NCI-H146 treated with DMSO at 0.1 percent for 48 hours (cell line): ENCODE data around the gene CPED1.
"Not testable (repeated sequence)": the region's sequence is repeated elsewhere in the genome, so short reads cannot be mapped to it uniquely, and the experiment has no call there.

Experiments
- DNase-seq: peaks from one replicate; lab custom pipeline; 2025; ENCODE audit not compliant: unreplicated experiment; lab: John Stamatoyannopoulos, UW

The CPED1 gene

DNA sequence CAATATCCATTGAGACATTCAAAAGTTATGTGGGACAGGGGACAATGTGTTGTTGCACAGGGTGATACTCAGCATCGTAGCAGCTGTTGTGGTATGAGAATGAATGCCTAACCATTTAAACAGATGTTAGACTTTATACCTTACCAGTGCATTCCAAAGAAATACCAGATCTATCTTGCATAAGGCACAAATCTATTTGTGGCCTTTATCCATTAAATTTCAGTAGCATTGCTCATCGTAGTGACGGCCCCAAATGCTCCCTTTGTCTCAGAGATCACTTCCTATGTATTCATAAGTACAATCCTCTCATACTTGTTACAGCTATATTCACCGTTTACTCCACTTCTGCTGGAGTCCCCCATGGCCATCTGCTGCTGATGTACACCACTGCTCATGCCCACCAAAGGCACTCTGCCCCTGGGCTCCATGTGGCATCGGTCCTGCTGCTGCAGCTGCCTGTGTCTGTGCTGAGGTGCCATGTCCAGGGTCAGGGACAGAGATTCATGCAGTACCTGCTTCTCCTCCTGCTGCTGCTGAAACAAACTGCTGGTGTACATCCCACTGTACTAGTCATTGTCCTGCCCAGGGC, 96.3 kb downstream of the CPED1 start:
- DNase-seq: no peak

DNA sequence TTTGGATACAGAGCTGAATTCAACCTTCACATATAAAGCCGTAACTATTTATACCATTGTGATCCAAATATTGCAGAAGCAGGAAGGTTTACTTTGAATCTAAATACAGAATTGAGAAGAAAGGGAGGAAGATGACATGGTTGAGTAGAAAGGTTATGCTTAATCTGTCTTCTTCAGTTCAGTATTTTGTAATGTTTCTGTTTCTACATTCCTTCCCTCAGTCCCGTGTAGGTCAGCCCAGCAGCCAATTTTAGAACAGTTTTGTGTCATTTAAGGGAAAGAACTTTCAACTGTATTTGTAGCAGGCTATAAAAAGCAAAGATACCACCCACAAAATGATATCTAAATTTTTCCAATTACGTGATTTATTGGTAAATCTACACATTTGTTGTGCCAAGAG, 97.4 kb downstream of the CPED1 start:
- DNase-seq: no peak

DNA sequence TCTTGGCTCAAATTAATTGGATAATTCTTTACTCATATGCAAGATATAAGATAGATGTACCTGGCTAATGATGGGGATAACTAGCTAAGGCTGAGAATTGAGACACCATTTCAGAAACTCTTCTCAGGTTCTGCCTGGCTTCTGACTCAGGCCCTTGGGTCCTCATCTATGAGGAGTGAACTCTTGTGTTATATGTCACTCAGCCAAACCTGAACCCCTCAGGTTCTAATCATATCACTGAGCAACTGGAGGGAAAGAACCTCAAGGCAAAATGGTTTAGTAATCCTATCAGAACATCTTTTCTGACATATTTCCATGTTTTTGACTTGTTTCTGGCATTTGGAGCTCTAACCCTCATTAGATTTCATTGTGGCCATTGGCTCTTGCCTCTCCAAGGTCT, 100.4 kb downstream of the CPED1 start:
- DNase-seq: no peak

DNA sequence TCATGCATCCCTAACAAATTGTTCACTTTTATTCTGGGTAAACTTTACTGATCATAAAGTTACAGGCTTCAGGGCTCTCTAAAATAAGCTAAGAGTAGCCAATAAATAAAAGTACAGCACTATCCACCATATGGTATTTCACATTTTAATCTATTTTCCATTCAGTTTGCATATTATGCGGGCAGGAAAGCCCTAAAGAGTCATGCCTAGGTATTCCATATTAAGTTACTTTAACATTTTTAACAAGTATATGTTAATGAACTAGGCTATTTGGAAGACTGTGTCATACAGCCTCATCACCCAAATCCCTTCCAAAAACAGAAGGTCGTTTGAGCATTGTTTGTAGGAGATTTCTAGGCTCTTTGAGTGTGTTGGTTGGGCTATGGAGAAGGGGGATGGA, 106.3 kb downstream of the CPED1 start:
- DNase-seq: no peak

DNA sequence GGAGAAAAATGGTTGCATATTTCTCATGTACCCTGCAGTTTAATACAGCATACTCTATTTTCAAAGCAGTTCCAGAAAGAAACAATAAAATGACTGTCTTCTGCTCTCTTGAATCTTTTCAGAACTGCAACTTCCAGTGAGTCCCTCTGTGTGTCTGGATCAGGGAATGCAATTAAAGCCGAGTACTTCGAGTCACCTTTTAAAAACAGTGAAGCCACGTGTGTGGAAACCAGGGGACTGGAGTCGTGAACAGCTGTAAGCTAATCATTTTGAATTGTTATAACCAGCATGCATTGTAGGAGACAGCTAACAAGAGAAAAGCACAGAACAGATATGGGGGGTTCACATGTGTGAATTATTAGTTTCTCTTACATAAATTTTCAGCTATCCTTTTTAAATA, 109.1 kb downstream of the CPED1 start:
- DNase-seq: peak; percentile 14

DNA sequence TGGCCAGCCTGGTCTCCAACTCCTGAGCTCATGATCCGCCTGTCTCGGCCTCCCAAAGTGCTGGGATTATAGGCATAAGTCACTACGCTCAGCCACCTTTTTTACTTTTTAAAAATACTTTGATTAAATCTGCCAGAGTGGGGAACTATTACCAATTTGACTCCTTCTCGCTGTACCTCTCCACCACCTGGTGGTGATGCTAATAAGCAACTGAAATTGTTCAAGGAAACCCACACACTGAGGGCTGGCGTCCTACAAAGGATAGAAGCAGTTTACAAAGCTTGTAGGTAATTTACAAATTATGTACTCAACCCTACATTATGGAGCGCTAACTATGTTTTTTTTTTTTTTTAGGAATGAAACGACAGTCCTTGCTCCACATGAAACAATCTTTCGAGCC, 111.1 kb downstream of the CPED1 start:
- no peak for DNase-seq

DNA sequence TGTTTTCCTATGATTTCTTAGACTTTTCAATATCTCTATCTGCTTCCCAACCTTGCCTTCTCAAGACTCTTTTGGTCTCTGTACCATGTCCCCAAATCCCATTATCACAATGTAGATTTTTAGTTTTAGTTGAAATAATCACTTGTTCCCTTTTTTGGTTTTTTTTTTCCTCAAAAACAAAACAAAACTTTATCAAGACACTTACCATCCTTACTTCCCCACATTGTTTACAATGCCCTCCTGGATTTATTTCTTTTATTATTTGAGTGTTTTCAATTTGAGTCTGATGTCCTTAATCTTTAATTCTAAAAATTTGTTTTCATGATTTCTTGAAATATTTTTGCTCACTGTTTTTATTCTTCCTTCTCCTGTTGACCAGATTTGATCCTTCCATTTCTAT, 112.6 kb downstream of the CPED1 start:
- no peak for DNase-seq

DNA sequence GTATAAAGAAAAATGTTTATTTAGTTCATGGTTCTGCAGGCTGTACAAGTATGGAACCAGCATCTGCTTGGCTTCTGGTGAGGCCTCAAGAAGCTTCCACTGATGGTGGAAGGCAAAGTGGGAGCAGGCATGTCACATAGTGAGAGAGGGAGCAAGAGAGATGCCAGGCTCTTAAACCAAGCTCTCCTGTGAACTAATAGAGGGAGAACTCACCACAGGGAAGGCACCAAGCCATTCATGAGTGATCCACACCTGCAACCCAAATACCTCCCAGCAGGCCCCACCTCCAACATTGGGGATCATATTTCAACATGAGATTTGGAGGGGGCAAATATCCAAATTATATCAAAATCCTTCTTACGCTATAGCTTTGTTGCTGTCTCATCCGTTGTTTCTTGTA, 113.1 kb downstream of the CPED1 start:
- DNase-seq: no peak

DNA sequence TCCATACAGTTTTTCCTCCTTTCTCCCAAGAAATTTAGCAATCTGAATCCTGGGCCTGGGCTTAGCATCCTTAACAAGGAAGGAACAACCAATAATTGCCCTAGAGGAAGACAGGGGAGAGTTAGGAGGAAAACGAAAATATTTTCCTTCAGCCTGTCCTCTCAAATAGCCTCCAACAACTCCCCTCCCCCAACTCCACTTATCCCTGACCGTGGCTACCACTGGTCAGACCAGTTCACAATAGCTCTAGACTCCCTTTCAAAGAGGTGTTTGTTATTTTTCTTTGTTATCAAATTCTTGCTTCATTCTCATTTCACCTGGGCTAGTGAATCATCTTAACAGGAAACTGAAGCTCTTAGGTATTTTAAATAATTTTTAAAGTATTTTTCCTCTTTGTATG, 114.1 kb downstream of the CPED1 start:
- peak; percentile 3 for DNase-seq

DNA sequence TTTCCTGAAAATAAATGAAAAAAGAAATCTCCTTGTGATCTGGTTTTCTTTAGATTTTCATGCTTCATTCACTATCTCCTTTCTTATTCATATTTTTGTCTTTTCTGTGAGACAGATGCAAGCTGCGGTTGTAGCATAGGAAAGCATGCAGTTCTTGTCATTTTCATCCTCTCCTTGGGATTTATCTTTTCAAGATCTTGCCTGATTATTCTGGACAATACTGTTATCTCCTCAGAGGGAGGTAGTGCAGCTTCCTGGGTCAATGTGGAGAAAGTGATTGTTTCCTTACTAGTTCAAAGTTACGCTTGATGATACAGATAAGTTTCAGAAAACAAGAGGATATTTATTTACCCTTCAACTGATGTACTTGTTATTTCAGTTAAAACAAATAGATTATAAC, 114.6 kb downstream of the CPED1 start:
- DNase-seq: no peak

DNA sequence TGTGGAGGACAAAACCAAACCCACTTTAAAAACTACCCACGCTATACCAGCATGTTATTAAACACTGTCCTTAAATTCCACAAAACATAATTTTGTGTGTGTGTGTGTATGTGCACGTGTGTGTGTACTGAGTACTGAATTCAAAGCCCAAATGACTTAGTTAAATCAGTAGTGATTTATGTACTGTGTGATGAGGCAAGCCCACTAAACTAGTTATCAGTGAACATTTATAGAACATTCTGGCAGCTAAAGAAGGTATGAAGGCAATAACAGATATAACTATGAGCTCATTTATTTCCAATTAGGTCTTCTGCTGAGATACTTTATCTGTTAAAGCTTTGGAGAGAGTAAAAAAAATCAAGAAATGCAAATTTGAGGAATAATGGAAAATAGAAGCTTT, 115.1 kb downstream of the CPED1 start:
- DNase-seq: no peak

DNA sequence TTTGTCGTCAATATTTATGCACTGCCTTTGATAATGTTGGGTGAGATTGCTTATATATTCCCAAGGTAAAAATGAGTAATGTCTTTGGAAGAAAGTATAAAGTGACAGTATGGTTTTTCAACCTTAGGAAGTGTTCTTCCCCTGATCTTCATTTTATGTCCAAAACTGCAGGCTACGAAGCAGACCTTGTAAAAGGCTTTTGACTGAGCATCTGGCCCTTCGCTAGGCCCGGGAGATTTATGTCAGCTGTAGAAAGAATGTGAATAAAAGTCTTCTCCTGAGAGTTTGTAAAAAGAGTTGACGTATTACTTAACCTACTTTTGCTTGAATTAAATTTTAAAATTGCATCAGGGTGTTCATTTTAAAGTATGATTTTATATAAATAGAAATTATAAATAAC, 116.8 kb downstream of the CPED1 start:
- no peak for DNase-seq

DNA sequence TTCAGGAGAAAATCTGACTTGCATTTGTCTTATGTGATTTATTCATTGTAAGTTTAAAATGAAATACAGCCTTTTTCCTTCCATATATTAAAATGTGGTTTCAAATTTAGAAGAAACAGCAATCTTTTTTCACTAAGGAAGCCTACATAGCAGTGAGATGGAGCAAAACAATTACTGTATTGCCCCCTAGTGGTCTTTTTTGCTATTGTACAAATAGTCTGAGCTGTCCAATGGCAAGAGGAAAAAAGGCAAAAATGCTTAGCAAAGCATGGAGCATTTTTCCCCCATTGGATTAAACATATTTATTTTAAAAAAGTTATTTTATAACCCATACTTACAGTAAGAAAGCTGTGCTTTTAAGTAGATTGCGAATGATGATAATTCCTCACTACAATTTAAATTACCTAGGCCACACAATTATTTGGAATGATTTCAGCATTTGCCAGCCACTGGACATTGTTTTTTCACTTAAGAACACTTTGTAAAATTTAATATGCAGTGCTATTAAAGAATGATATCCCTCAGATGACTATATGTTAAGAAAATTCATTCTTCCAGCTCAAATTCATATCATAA, 119.5 kb downstream of the CPED1 start:
- DNase-seq: peak; percentile 22

DNA sequence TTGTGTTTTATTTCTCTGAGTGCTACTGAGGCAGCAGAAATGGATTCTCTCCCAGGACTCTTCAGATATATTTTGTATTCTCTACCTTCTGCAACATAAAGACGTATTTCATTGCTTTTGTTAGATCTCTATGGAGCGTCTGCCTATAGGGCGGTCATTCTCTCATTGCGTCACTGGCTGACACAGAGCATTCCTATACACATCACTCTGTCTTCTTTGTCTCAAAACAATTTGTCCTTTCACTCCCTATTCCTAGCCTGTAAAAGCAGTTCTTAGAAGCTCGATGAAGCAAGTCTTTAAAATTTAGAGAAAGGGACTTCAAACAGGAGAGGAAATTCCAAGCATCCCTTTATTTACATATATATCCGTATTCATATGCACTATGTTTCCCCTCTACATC, 120.6 kb downstream of the CPED1 start:
- no peak for DNase-seq

DNA sequence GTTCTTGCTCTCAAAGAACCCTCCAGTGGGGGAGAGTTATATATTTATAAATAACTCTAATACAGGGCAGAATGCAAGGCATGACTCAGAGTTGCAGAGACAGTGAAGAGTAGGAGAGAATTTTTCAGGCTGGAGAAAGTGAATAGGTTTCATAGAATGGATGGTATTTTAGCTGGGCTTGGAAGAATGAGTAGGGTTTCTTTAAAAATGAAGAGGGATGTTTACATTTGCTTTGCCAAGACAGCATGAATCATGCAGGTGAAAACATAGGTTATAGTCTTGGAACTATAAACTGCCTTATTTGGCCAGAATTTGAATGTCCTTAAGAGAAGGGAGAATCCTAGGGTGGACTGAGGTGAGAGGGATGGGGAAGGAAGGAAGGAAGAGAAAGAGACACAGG, 124.8 kb downstream of the CPED1 start:
- no peak for DNase-seq

DNA sequence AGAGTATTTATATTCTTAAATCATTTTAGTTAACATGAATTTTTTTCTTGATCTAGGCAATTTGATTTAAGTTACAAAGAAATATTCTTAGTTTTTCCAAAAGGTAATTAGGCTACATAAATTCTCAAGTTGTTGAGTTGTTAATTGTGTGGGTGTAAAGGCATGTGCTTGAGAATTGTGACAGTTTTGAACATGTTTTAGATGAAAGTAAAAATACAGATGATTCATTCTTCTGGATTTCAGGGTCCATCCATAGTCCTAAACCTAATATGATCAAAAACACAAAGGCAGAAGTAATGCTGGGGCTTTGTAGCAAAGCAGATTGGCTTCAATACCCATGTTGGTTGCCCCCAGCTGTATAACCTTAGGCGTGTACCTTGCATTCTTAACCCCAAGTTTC, 127.9 kb downstream of the CPED1 start:
- no peak for DNase-seq

DNA sequence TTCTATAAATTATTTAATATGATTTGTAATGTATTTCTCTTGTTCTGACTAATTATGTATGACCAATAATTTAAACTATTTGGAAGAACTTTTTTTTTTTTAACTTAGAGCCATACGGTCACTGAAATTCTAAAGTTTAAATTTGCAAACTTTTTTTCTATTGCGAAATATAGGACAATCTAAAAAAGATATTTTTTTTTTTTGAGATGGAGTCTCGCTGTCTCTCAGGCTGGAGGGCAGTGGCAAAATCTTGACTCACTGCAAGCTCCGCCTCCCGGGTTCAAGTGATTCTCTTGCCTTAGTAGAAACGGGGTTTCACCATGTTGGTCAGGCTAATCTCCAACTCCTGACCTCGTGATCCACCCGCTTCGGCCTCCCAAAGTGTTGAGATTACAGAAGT, 130.5 kb downstream of the CPED1 start:
- no peak for DNase-seq

DNA sequence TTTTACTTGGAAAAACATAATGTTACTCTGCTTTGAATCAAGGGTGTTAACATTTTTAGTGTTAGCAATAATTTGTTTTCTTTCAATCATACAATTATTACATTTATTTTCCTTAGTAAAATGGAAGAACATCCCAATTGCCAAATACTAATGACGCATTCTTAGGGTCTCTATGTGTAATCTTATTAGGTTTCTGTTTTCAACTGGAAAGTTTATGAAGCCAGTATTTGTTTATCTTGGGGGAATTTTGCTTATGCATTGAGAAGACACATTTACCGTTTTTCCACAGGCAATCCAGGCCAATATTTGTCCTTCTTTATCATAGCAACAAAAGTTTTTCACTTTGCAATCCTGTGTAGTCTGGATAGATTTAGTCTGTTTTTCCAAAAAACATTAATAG, 134.5 kb downstream of the CPED1 start:
- no peak for DNase-seq

DNA sequence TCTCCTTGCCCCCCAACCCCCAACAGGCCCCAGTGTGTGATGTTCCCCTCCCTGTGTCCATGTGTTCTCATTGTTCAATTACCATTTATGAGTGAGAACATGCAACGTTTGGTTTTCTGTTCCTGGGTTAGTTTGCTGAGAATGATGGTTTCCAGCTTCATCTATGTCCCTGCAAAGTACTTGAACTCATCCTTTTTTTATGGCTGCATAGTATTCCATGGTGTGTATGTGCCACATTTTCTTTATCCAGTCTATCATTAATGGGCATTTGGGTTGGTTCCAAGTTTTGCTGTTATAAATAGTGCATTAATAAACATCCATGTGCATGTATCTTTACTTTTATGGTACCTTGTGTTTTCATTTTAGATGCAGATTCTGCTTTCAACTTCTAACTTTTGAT, 136.9 kb downstream of the CPED1 start:
- not testable (repeated sequence) for DNase-seq

DNA sequence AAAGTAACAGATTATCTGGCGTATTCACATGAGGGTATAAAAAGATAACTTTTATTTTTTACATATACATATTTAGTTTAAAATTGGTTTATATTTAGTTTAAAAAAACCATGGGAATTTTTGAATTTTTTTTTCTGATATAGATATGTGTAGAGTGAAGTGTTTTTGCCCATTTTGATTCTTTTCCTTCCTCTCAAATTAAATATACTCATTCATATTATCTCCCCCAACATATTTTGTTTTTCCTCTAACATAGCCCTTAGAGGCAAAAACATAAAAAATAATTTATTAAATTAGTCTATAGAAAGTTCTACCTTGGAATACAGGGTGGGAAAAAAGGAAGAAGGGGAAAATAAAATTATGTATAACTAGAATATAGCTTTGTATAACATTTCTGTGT, 137.7 kb downstream of the CPED1 start:
- no peak for DNase-seq

DNA sequence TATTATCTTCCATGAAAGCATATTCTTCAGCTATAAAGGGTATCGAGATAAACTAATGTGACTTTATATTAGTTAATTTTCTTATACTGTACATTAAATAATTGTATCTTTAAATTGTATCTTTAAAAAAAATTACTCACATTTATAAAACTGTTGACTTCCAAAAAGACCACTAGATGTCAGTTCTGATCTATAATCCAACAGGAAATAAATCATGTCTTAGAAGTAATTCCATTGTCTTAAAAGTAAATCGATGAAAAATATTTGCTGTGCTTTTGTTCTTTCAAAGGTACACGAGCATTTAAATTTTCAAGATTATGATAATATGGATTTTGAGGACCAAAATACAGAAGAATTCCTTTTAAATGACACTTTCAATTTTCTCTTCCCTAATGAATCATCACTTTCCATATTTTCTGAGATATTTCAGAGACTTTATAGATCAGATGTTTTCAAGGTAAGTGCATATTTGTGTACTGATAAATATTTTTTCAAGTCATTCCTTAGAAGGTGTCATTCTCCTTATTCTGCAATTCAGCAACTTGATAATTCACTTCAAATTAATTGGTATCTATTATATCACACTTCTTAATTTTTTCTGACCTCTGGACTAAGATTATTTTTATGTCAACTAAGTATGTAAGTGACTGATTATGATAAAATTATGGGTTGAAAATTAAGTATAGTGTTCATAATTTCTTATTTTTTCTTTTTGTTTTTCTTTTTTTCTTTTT, 138.5 kb downstream of the CPED1 start:
- DNase-seq: peak; percentile 26

DNA sequence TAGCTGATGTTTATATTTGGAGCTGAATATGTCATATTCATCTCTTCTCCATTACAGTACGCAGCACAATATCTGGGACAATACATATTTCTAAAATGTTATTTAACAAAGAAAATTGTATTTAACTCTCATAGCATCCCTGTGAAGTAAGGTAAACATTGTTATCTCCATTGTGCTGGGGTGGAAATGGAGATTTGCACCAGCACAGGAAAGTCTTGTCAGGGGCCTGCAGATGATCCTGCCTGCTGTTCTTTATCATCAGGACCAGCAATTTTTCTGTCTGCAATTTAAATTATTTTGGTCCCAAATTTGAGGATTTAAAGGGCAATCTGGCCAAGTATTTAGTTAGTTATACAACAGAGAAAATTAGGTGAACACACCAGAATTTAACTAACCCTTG, 144.4 kb downstream of the CPED1 start:
- DNase-seq: peak; percentile 53

DNA sequence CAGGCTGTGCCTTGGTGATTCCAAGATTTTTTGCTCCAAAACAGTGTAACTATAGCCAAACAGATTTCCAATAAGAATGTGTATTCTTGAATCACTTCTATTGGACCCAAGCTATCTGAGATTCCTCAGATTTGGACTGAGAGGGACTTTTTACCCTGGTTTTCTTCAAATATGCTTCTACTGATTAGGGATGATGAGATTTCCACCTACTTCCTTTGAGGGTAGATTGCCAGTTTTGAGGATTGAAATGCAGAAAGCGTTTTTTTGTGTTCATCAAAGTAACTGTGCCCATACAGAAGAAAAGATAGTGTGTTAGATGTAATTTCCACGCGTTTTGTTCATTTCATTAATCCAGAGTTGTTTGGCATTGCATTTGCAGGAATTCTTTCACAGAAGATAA, 144.9 kb downstream of the CPED1 start:
- no peak for DNase-seq
